Panc1 (cell line): Measurements from ENCODE around the gene CDKN2AIP. TPM values are rescaled to one million over a fixed set of nuclear protein-coding genes. Genes with fewer than 3 reads are reported as not detected.

Source experiments
- ATAC-seq: fragments of 200-7000 bp; cut with Tn5 transposase; 2 replicates; pipeline ENCODE4 v1.9.1; 2020; ENCODE audit warnings: mild to moderate bottlenecking, moderate library complexity
- BruUV-seq: library from RNA; stranded (reverse); fragments of 400-500 nt; replicated peaks from 2 replicates; lab custom pipeline; 2021; lab: Mats Ljungman, UMichigan
- CTCF ChIA-PET: fragments of 300-600 bp; sonication (Branson Sonifier 250); formaldehyde crosslinking; loops from one replicate; lab custom pipeline; 2022; ENCODE audit warnings: antibody characterized with exemption; lab: Charles Lee
- POLR2A ChIA-PET: fragments of 300-600 bp; sonication (Branson Sonifier 250); formaldehyde crosslinking; loops from one replicate; lab custom pipeline; 2022; ENCODE audit warnings: antibody characterized with exemption; lab: Charles Lee
- DNase-seq: peaks from one replicate; pipeline ENCODE4 v3.0.0-alpha.2; 2010; ENCODE audit warnings: low read depth, low spot score
- H3K27ac ChIP-seq: 2 replicates; pipeline ENCODE4 v1.5.1; 2011; ENCODE audit warnings: mild to moderate bottlenecking, low read length, inconsistent platforms
- H3K27me3 ChIP-seq: fragments of 200-500 bp; sonication (Bioruptor generic); 2 replicates; pipeline ENCODE4 v1.6.0; 2014; ENCODE audit warnings: low read length, inconsistent platforms; ENCODE audit not compliant: control insufficient read depth, insufficient read depth
- H3K36me3 ChIP-seq: fragments of 200-500 bp; sonication (Bioruptor generic); 2 replicates; pipeline ENCODE4 v1.5.1; 2014; ENCODE audit warnings: inconsistent platforms, mild to moderate bottlenecking, low read length, moderate library complexity; ENCODE audit not compliant: control insufficient read depth, insufficient read depth
- H3K4me1 ChIP-seq: 2 replicates; pipeline ENCODE4 v1.5.1; 2011; ENCODE audit warnings: inconsistent platforms, mild to moderate bottlenecking, low read length, moderate library complexity; ENCODE audit not compliant: control insufficient read depth, insufficient read depth
- H3K4me3 ChIP-seq, 2 experiments: 2 replicates each; pipeline ENCODE4 v1.5.1; 2011 to 2012; ENCODE audit warnings: low read depth in 2 of 2, low read length in 2 of 2, mild to moderate bottlenecking in 2 of 2, inconsistent platforms in 1 of 2, moderate library complexity in 1 of 2
- H3K9me3 ChIP-seq: fragments of 200-500 bp; sonication (Bioruptor generic); 2 replicates; pipeline ENCODE4 v1.5.1; 2014; ENCODE audit warnings: low read depth, mild to moderate bottlenecking, inconsistent platforms, low read length, moderate library complexity; ENCODE audit not compliant: control insufficient read depth, insufficient read depth
- CTCF ChIP-seq: fragments of 450-650 bp; IDR thresholded peaks from 2 replicates; pipeline ENCODE4 v1.5.1; 2017; ENCODE audit warnings: mild to moderate bottlenecking
- POLR2AphosphoS5 ChIP-seq: IDR thresholded peaks from 2 replicates; pipeline ENCODE4 v1.6.1; 2012; ENCODE audit warnings: mild to moderate bottlenecking, low read depth, low read length, moderate library complexity
- REST ChIP-seq, 2 experiments: IDR thresholded peaks; 2 replicates each; pipeline ENCODE4 v1.6.1; 2011 to 2012; ENCODE audit warnings: low read depth in 2 of 2, control low read depth in 1 of 2, low read length in 1 of 2, mild to moderate bottlenecking in 1 of 2, moderate library complexity in 1 of 2; ENCODE audit not compliant: insufficient read depth in 1 of 2
- SIN3A ChIP-seq: IDR thresholded peaks from 2 replicates; pipeline ENCODE4 v1.6.1; 2012; ENCODE audit warnings: low read depth, mild to moderate bottlenecking, low read length, moderate library complexity, borderline replicate concordance; ENCODE audit not compliant: insufficient read depth
- TCF7L2 ChIP-seq: IDR thresholded peaks from 2 replicates; pipeline ENCODE4 v1.6.1; 2011; ENCODE audit warnings: mild to moderate bottlenecking, low read depth, low read length, inconsistent platforms
- in situ Hi-C: cut with HindIII; loops from 2 replicates; pipeline ENCODE4 v1.10.0; 2016; ENCODE audit warnings: low sequenced_read_pairs, low pct_unique_long_range_greater_than_20kb
- intact Hi-C: fragments of 100-400 bp; cut with micrococcal nuclease; formaldehyde crosslinking; loops from one replicate; pipeline ENCODE4 v1.10.0; 2022; ENCODE audit not compliant: unreplicated experiment
- total RNA-seq: library from RNA; stranded (reverse); gene quantifications from one replicate; pipeline ENCODE4 v1.2.1, GENCODE V29; 2021; ENCODE audit not compliant: unreplicated experiment

CDKN2AIP gene
- total RNA-seq, 1 experiment from 2014 or later, result 21.1 TPM

GRCh38 chr4:183445097-183445428, 627 bp downstream of the CDKN2AIP start:
- ATAC-seq (no peak; the same call in none of the 2 replicates), DNase-seq (no peak)
- no peaks in the 10 kb centered on the region for H3K9me3 ChIP-seq
- H3K27me3 ChIP-seq, result no peaks in the 10 kb centered on the region
- no TSS peak for BruUV-seq
- TF ChIP-seq POLR2AphosphoS5 (no peak), REST (IDR thresholded peaks at IDR 0.05; ENCODE audit: insufficient read depth in 1 of 2, low read depth in 2 of 2, low read length in 1 of 2) (no peak), CTCF (no peak), SIN3A (no peak), TCF7L2 (no peak)
- intact Hi-C loops, result no loop called here
- CTCF ChIA-PET, result no interaction called here
- POLR2A ChIA-PET, result no interaction called here
- peaks cover 35% of the 10 kb centered on the region for H3K36me3 ChIP-seq
- peak overlapping the region; percentile 78 to 86 for H3K4me3 ChIP-seq
- H3K4me1 ChIP-seq, result peaks cover 43% of the 10 kb centered on the region
- H3K27ac ChIP-seq, result peak overlapping the region; percentile 85
- in situ Hi-C loops, result no loop called here

- ChIA-PET POLR2A (no interaction called here), CTCF (no interaction called here)
- BruUV-seq, result no TSS peak
- intact Hi-C loops (no loop called here), in situ Hi-C loops (no loop called here)
- Histone ChIP-seq H3K36me3 (peaks cover 35% of the 10 kb centered on the region), H3K27ac (no peak overlapping the region; the same call in 1 of the 2 replicates), H3K4me1 (peaks cover 28% of the 10 kb centered on the region), H3K27me3 (no peaks in the 10 kb centered on the region), H3K9me3 (no peaks in the 10 kb centered on the region), H3K4me3 (peak overlapping the region in 1 of 2 experiments; percentile 86; a peak in 1 of 4 replicates)
- ATAC-seq (no peak), DNase-seq (no peak)
- TF ChIP-seq TCF7L2, result no peak
These were observed 3.2 kb downstream of the CDKN2AIP start for GRCh38 chr4:183447646-183448045.

GRCh38 chr4:183448436-183448835, 4.0 kb downstream of the CDKN2AIP start:
- in situ Hi-C loops, result no loop called here
- no peak for TF ChIP-seq SIN3A
- TF ChIP-seq TCF7L2, result no peak
- TF ChIP-seq CTCF, result no peak
- no peak for TF ChIP-seq REST (IDR thresholded peaks at IDR 0.05; ENCODE audit: insufficient read depth in 1 of 2, low read depth in 2 of 2, low read length in 1 of 2)
- no peak for TF ChIP-seq POLR2AphosphoS5
- ChIA-PET CTCF (no interaction called here), POLR2A (no interaction called here)
- H3K36me3 ChIP-seq, result peaks cover 35% of the 10 kb centered on the region
- H3K4me1 ChIP-seq, result peaks cover 23% of the 10 kb centered on the region
- H3K4me3 ChIP-seq, result peak overlapping the region in 1 of 2 experiments; percentile 86; a peak in 1 of 4 replicates
- ATAC-seq (no peak), DNase-seq (no peak)
- H3K9me3 ChIP-seq, result no peaks in the 10 kb centered on the region
- BruUV-seq, result no TSS peak
- H3K27ac ChIP-seq, result 0 out of 2 replicates have a peak overlapping the region, but pooled peaks have one; percentile 17
- intact Hi-C loops, result no loop called here
- H3K27me3 ChIP-seq, result no peaks in the 10 kb centered on the region
